T47D (cell line): ENCODE data around the gene C3orf20.

Experiments
- DNase-seq, 2 experiments: peaks; one replicate each; pipeline versions ENCODE4 v3.0.0 to v3.0.0-alpha.2; 2011 to 2012; ENCODE audit warnings: low read depth in 1 of 2, low spot score in 1 of 2
- JUND ChIP-seq: IDR thresholded peaks from 2 replicates; pipeline ENCODE4 v1.6.1; 2012; ENCODE audit warnings: low read depth
- in situ Hi-C: cut with HindIII; loops from 2 replicates; pipeline ENCODE4 v1.10.0; 2016; ENCODE audit warnings: low sequenced_read_pairs, low pct_unique_long_range_greater_than_20kb

Gene C3orf20

GRCh38 chr3:14768881-14769280 is 93.9 kb downstream of the C3orf20 start:
- no peak for DNase-seq
- TF ChIP-seq JUND = no peak

GRCh38 chr3:14769544-14770325 is 94.8 kb downstream of the C3orf20 start:
- DNase-seq = no peak
- in situ Hi-C loops = no loop called here
- no peak for TF ChIP-seq JUND

More at GRCh38 chr3:14768881-14769280, 93.9 kb downstream of the C3orf20 start:
- in situ Hi-C loops = no loop called here

DNA sequence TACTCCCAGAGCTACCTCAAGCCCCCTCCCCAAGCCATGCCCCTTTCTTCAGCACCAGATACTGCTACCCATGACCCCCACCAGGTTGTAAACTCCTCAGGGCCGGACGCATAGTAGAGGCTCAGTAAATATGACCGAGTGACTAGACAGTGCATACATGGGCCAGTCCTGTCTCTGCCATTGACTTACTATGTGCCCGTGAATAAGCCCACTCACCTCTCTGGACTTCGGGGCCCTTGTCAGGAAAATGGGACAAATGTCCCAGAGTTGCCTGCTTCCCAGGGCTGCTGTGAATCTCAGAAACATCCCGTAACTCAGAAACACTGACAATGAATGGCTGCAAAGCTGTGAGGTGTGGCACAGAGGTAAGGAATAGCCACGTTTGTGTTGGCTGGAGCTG is 95.7 kb downstream of the C3orf20 start:
- no peak for DNase-seq
- in situ Hi-C loops = no loop called here
- TF ChIP-seq JUND = no peak

- in situ Hi-C loops = no loop called here
- no peak for TF ChIP-seq JUND
- no peak for DNase-seq
These were observed 96.9 kb downstream of the C3orf20 start for GRCh38 chr3:14771593-14772497.

GRCh38 chr3:14772533-14773138 is 97.7 kb downstream of the C3orf20 start:
- no peak for DNase-seq
- TF ChIP-seq JUND = no peak
- in situ Hi-C loops = no loop called here

DNA sequence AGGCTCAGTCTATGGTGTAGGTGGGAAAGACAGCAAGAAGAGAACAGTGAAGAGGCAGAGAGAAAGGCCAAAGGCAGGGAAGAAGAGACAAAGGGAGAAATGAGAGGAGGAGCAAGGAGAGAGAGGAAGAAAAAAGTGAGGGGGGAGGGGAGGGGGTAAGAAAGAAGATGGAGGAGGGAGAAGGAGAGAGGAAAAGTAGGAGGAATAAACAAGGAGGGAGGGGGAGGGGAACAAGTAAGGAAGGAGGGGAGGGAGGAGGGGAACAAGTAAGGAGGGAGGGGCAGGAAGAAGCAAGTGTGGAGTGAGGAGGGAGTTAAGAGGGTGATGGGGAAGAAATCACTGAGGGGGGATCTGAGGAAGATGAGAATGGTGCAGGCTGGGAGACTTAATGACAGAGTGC is 98.3 kb downstream of the C3orf20 start:
- in situ Hi-C loops = no loop called here
- no peak for TF ChIP-seq JUND
- no peak for DNase-seq

- DNase-seq = no peak
- in situ Hi-C loops = no loop called here
- TF ChIP-seq JUND = no peak
These were observed 98.8 kb downstream of the C3orf20 start for GRCh38 chr3:14773691-14774128.

- in situ Hi-C loops = no loop called here
- no peak for TF ChIP-seq JUND
- no peak for DNase-seq
These were observed 99.5 kb downstream of the C3orf20 start for GRCh38 chr3:14774431-14774830.

- no peak for DNase-seq
- in situ Hi-C loops = no loop called here
- TF ChIP-seq JUND = no peak
These were observed 100.1 kb downstream of the C3orf20 start for GRCh38 chr3:14775011-14775410.

DNA sequence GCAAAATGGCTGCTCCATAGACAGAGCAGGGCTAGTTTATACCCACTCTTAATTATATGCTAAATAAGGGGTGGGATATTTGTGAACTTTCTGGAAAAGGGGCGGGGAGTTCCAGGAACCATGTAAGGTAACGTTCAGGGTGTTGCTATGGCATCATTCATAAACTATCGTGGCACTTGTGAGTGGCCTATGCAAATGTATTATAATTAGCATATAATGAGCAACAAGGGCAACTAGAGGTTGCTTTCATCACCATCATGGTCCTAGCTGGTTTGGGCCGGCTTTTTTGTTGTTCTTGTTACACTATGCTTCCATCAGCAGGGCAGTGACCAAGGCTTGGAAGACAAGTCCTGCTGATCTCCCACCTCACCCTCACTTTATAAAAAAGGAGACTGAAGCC is 100.6 kb downstream of the C3orf20 start:
- in situ Hi-C loops = no loop called here
- no peak for DNase-seq
- no peak for TF ChIP-seq JUND

DNA sequence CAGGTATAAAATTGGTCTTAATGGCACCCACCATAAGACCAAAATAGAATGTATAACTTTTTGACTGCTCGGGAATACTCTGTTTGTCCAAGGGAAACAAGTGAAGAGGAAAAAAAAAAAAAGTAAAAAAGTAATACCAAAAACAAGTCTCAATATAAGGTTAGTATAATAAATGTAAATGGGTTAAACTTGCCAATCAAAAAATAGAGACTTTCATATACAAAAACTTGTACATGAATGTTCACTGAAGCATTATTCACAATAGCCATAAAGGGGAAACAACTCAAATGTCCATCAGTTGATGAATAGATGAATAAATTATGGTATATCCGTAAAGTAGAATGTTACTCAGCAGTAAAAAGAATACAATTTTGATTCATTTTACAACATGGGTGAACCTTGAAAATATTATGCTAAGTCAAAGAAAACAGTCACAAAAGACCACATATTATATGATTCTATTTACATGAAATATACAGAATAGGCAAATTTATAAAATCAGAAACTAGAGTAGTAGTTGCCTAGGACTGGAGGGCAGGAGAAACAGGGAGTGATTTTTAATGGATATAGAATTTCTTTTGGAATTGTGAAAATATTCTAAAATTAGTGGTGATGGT is 104.2 kb downstream of the C3orf20 start:
- TF ChIP-seq JUND = no peak
- in situ Hi-C loops = no loop called here
- no peak for DNase-seq

GRCh38 chr3:14780927-14781507 is 106.1 kb downstream of the C3orf20 start:
- DNase-seq = peak; percentile 83 to 89
- TF ChIP-seq JUND = no peak
- in situ Hi-C loops = no loop called here
